Germinal center (tissue), 1 donor: Measurements from ENCODE around the gene POGK.

Experiments
- DNase-seq: peaks from one replicate; pipeline ENCODE4 v3.0.0; 2012; ENCODE audit warnings: mixed read lengths, low spot score

The POGK gene

GRCh38 chr1:166902279-166902678 lies 63.0 kb downstream of the POGK start:
- DNase-seq: no peak

- DNase-seq: no peak
Measured at GRCh38 chr1:166903232-166903631, 64.0 kb downstream of the POGK start.

- DNase-seq: no peak
Measured at GRCh38 chr1:166905136-166905535, 65.9 kb downstream of the POGK start.

DNA sequence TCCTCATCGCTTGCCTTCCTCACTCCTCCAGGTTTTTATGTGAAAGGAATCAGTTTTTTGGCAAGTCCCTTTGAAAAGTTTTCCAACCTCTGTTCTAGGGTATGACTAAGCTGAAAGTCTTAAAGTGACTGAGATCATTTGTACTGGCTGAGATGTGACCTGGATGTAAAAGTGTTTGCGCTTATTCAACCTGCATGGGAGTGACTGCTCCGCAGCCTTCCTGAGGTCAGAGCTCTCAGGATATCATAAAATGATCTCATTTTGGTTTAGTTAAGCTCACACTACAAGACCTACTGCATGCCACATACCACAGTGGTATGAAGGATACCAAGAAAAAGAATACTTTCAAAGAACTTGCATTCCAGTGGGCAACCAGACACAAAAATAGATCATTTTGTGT lies 66.6 kb downstream of the POGK start:
- no peak for DNase-seq
